Testis (tissue), 2 donors: ENCODE data around the gene CAPN5.

Experiments used
- CTCF ChIP-seq, 3 experiments: fragments of 450-650 bp in 2 of 3; fragments of 200-600 bp in 1 of 3; sonication (generic) in 1 of 3; IDR thresholded peaks; one replicate each; pipeline ENCODE4 v1.5.1; 2016 to 2019; ENCODE audit warnings: antibody characterized with exemption in 3 of 3, mild to moderate bottlenecking in 2 of 3, moderate library complexity in 1 of 3
- POLR2A ChIP-seq: fragments of 450-650 bp; IDR thresholded peaks from one replicate; pipeline ENCODE4 v1.6.1; 2017; ENCODE audit warnings: antibody characterized with exemption, mild to moderate bottlenecking, moderate library complexity

- TF ChIP-seq CTCF (IDR thresholded peaks at IDR 0.05) = no peak
- no peak for TF ChIP-seq POLR2A
Observed at GRCh38 chr11:77081976-77082836, 15.4 kb downstream of the CAPN5 start.
